ENCODE measurements around the gene BSND.

- TF ChIP-seq CTCF (IDR thresholded peaks at IDR 0.05; ENCODE audit: poor library complexity, severe bottlenecking) (no peak), SMC3 (conservative IDR thresholded peaks at IDR 0.05; ENCODE audit: poor library complexity) (no peak), POLR2AphosphoS5 (IDR thresholded peaks at IDR 0.05) (no peak), EP300 (conservative IDR thresholded peaks at IDR 0.05; ENCODE audit: poor library complexity, severe bottlenecking) (no peak), TAF1 (IDR thresholded peaks at IDR 0.05; ENCODE audit: low read depth) (no peak), MXI1 (conservative IDR thresholded peaks at IDR 0.05; ENCODE audit: poor library complexity, severe bottlenecking) (no peak), EZH2 (IDR thresholded peaks at IDR 0.05; ENCODE audit: borderline replicate concordance, insufficient read depth, low read length, poor library complexity, severe bottlenecking) (no peak), RAD21 (conservative IDR thresholded peaks at IDR 0.05) (no peak)
These were observed 1.7 kb downstream of the BSND start for GRCh38 chr1:55000110-55001085.

All from neural cell (in vitro differentiated cells).